Fibroblast of lung (primary cell): ENCODE measurements around the gene MALAT1. TPM values are rescaled to one million over a fixed set of nuclear protein-coding genes. Genes with fewer than 3 reads are reported as not detected.

Source experiments
- DNase-seq, 2 donors: peaks; one replicate each; pipeline versions ENCODE4 v3.0.0 to v3.0.0-alpha.2; 2010; ENCODE audit warnings: low read depth in 2 of 2
- H2AFZ ChIP-seq: 2 replicates; pipeline ENCODE4 v1.5.1; 2012; ENCODE audit warnings: low read length, control low read depth, inconsistent platforms
- H3K27ac ChIP-seq: 2 replicates; pipeline ENCODE4 v1.5.1; 2011; ENCODE audit warnings: low read length, control low read depth; ENCODE audit not compliant: insufficient read depth
- H3K27me3 ChIP-seq: 2 replicates; pipeline ENCODE4 v1.5.1; 2011; ENCODE audit warnings: mild to moderate bottlenecking, low read length; ENCODE audit not compliant: control insufficient read depth, insufficient read depth
- H3K36me3 ChIP-seq: 2 replicates; pipeline ENCODE4 v1.5.1; 2011; ENCODE audit warnings: low read length; ENCODE audit not compliant: control insufficient read depth, insufficient read depth
- H3K4me1 ChIP-seq: 2 replicates; pipeline ENCODE4 v1.5.1; 2011; ENCODE audit warnings: low read length; ENCODE audit not compliant: control insufficient read depth, insufficient read depth; ENCODE audit errors: extremely low read depth
- H3K4me2 ChIP-seq: 2 replicates; pipeline ENCODE4 v1.5.1; 2011; ENCODE audit warnings: low read length, control low read depth; ENCODE audit not compliant: insufficient read depth; ENCODE audit errors: extremely low read depth
- H3K4me3 ChIP-seq, 4 experiments: fragments of 200-600 bp in 1 of 4; sonication (generic) in 1 of 4; replicated peaks in 1 of 4; 2 replicates each; pipeline ENCODE4 v1.5.1; 2011 to 2016; ENCODE audit warnings: low read length in 4 of 4, low read depth in 3 of 4, mild to moderate bottlenecking in 3 of 4, control low read depth in 2 of 4, inconsistent platforms in 1 of 4, mixed read lengths in 1 of 4; ENCODE audit not compliant: insufficient read depth in 1 of 4; ENCODE audit errors: control extremely low read depth in 1 of 4
- H3K79me2 ChIP-seq: 2 replicates; pipeline ENCODE4 v1.5.1; 2012; ENCODE audit warnings: mild to moderate bottlenecking, low read length, inconsistent platforms; ENCODE audit not compliant: control insufficient read depth, insufficient read depth
- H3K9ac ChIP-seq: 2 replicates; pipeline ENCODE4 v1.5.1; 2011; ENCODE audit warnings: mild to moderate bottlenecking, low read length, control low read depth; ENCODE audit not compliant: insufficient read depth
- H3K9me3 ChIP-seq: 2 replicates; pipeline ENCODE4 v1.5.1; 2012; ENCODE audit warnings: low read depth, low read length; ENCODE audit not compliant: control insufficient read depth, insufficient read depth
- H4K20me1 ChIP-seq: 2 replicates; pipeline ENCODE4 v1.5.1; 2011; ENCODE audit warnings: low read length; ENCODE audit not compliant: control insufficient read depth, insufficient read depth; ENCODE audit errors: extremely low read depth
- EZH2 ChIP-seq: IDR thresholded peaks from 2 replicates; pipeline ENCODE4 v1.5.1; 2012; ENCODE audit warnings: low read length, control low read depth, mild to moderate bottlenecking; ENCODE audit errors: missing control alignments
- polyA plus RNA-seq, 2 donors: library from polyadenylated mRNA; depleted of rRNA in 1 of 2; stranded (reverse) in 1 of 2; unstranded in 1 of 2; fragments of >200 nt; gene quantifications; 2 replicates each; pipeline ENCODE4 v1.2.1, GENCODE V29; 2011 to 2012; ENCODE audit warnings: missing spikeins in 1 of 2
- total RNA-seq: library from RNA; depleted of rRNA; stranded (reverse); fragments of >200 nt; gene quantifications from 2 replicates; pipeline ENCODE4 v1.2.1, GENCODE V29; 2014
- TF ChIP-seq, protein P1 (sequence below), 2 donors: IDR thresholded peaks in 1 of 2; conservative IDR thresholded peaks in 1 of 2; 1 replicate in 1 of 2; 2 replicates in 1 of 2; pipeline ENCODE4 v1.5.1; 2011 to 2012; ENCODE audit warnings: low read length in 2 of 2, control low read depth in 1 of 2, inconsistent platforms in 1 of 2, low read depth in 1 of 2, mild to moderate bottlenecking in 1 of 2

Gene MALAT1
- total and polyA plus RNA-seq, 2 donors (not counting 1 experiment from before 2014, with no cell fraction given) = 583 to 21,991 TPM

DNA sequence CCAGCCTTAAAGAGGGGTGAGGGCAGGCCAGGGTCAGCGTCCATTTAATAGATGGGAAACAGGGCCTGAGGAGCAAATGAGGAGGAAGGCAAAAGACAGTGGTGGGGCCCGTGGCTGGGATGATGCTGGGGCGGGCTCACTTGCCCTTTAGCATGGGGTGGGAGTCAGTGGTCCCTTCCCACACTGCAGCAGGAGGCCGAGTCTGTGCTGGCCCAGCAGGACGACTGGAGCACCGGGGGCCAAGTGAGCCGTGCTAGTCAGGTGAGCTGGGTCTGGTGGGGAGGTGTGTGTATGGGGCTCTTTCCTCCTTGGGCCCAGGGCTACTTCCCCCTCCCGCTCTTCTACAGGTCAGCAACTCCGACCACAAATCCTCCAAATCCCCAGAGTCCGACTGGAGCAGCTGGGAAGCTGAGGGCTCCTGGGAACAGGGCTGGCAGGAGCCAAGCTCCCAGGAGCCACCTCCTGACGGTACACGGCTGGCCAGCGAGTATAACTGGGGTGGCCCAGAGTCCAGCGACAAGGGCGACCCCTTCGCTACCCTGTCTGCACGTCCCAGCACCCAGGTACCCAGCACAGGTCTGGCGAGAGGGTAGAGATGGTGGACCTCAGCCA, 38.9 kb downstream of the MALAT1 start:
- peaks cover 8% of the 10 kb centered on the region for H3K4me1 ChIP-seq
- no peaks in the 10 kb centered on the region for H3K79me2 ChIP-seq
- no peaks in the 10 kb centered on the region for H3K9me3 ChIP-seq
- H3K36me3 ChIP-seq = peaks cover 45% of the 10 kb centered on the region
- no peak overlapping the region for H3K9ac ChIP-seq
- no peak overlapping the region for H3K4me2 ChIP-seq
- H4K20me1 ChIP-seq = no peaks in the 10 kb centered on the region
- H3K4me3 ChIP-seq = no peak overlapping the region
- H2AFZ ChIP-seq = no peak overlapping the region
- TF ChIP-seq, protein P1, sequence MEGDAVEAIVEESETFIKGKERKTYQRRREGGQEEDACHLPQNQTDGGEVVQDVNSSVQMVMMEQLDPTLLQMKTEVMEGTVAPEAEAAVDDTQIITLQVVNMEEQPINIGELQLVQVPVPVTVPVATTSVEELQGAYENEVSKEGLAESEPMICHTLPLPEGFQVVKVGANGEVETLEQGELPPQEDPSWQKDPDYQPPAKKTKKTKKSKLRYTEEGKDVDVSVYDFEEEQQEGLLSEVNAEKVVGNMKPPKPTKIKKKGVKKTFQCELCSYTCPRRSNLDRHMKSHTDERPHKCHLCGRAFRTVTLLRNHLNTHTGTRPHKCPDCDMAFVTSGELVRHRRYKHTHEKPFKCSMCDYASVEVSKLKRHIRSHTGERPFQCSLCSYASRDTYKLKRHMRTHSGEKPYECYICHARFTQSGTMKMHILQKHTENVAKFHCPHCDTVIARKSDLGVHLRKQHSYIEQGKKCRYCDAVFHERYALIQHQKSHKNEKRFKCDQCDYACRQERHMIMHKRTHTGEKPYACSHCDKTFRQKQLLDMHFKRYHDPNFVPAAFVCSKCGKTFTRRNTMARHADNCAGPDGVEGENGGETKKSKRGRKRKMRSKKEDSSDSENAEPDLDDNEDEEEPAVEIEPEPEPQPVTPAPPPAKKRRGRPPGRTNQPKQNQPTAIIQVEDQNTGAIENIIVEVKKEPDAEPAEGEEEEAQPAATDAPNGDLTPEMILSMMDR (conservative IDR thresholded peaks at IDR 0.05 in 1 of 2, IDR thresholded peaks at IDR 0.05 in 1 of 2; ENCODE audit: low read depth in 1 of 2, low read length in 2 of 2) = no peak
- TF ChIP-seq EZH2 = no peak
- H3K27me3 ChIP-seq = no peaks in the 10 kb centered on the region
- H3K27ac ChIP-seq = no peak overlapping the region
- no peak for DNase-seq

GRCh38 chr11:65538232-65538914, 39.5 kb downstream of the MALAT1 start:
- H3K36me3 ChIP-seq = peaks cover 40% of the 10 kb centered on the region
- H3K79me2 ChIP-seq = no peaks in the 10 kb centered on the region
- H3K27ac ChIP-seq = no peak overlapping the region
- H3K9me3 ChIP-seq = no peaks in the 10 kb centered on the region
- H4K20me1 ChIP-seq = no peaks in the 10 kb centered on the region
- TF ChIP-seq, protein P1 (conservative IDR thresholded peaks at IDR 0.05 in 1 of 2, IDR thresholded peaks at IDR 0.05 in 1 of 2; ENCODE audit: low read depth in 1 of 2, low read length in 2 of 2) = no peak
- no peak for TF ChIP-seq EZH2
- no peak overlapping the region for H3K4me3 ChIP-seq
- no peak overlapping the region for H2AFZ ChIP-seq
- no peak overlapping the region for H3K9ac ChIP-seq
- H3K4me2 ChIP-seq = no peak overlapping the region
- no peak for DNase-seq
- no peaks in the 10 kb centered on the region for H3K27me3 ChIP-seq
- H3K4me1 ChIP-seq = peaks cover 8% of the 10 kb centered on the region

DNA sequence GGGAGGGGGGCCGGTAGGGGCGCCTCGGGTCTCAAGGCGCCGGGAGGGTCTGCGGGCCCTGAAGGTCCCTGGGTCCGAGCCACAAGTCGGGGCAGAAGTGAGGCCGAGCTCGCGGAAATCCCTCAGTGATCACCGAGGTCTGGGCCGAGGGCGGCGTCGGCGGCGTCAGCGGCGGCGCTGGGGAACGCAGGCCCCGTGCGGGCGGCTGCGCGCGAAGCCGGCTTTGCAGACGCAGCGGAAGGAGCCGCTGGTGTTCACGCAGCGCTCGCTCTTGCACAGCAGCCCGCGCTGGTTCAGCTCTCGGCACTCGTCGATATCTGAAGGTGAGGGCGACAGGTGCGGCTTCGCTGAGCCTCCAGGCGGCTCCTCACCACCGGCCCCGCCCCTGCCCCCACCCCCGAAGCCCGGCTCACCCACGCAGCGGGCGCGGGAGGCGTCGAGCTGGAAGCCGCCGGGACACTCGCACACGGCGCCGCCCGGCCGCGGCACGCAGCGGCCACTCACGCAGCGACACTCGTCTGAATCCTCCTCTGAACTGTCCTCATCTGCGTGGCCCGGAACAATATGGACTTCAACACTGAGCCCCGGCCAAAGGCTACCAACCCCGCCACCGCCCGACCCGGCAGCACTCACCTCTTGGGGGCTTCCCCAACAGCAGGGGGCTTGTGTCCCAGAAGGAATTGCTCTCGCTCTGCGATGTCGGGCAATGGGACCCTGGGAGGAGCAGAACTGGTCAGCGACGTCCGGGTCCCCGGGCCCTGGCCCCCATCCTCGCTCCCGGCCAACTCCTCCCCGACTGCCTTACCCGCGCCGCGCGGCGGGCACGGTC, 40.3 kb downstream of the MALAT1 start:
- Histone ChIP-seq H3K9me3 (no peaks in the 10 kb centered on the region), H2AFZ (no peak overlapping the region), H3K4me1 (peaks cover 8% of the 10 kb centered on the region), H4K20me1 (no peaks in the 10 kb centered on the region), H3K79me2 (no peaks in the 10 kb centered on the region), H3K36me3 (peaks cover 38% of the 10 kb centered on the region), H3K9ac (no peak overlapping the region), H3K4me2 (no peak overlapping the region), H3K4me3 (no peak overlapping the region), H3K27ac (peak overlapping the region; percentile 59), H3K27me3 (no peaks in the 10 kb centered on the region)
- TF ChIP-seq, protein P1 (conservative IDR thresholded peaks at IDR 0.05 in 1 of 2, IDR thresholded peaks at IDR 0.05 in 1 of 2; ENCODE audit: low read depth in 1 of 2, low read length in 2 of 2) = no peak
- no peak for TF ChIP-seq EZH2
- no peak for DNase-seq
